CD4-positive, CD25-positive, alpha-beta regulatory T cell (primary cell): Measurements from ENCODE around the gene PPIP5K2. TPM values are rescaled to one million over a fixed set of nuclear protein-coding genes. Genes with fewer than 3 reads are reported as not detected.

Experiments
- ATAC-seq, 2 donors: fragments of 150-1000 bp; cut with Tn5 transposase; one replicate each; pipeline ENCODE4 v1.10.0; 2021; ENCODE audit warnings: low read depth in 2 of 2, moderate number of reproducible peaks in 2 of 2, moderate library complexity in 1 of 2
- DNase-seq, 3 donors: peaks; one replicate each; pipeline versions ENCODE4 v3.0.0 to v3.0.0-alpha.2; 2012 to 2022; ENCODE audit warnings: mixed read lengths in 1 of 3
- H3K27ac ChIP-seq: one replicate; pipeline ENCODE4 v1.7.0; 2013; ENCODE audit warnings: mild to moderate bottlenecking, low read length; ENCODE audit not compliant: insufficient read depth, poor library complexity, severe bottlenecking
- H3K27me3 ChIP-seq: one replicate; pipeline ENCODE4 v1.7.0; 2013; ENCODE audit warnings: low read length; ENCODE audit not compliant: control insufficient read depth, insufficient read depth
- H3K36me3 ChIP-seq: one replicate; pipeline ENCODE4 v1.7.0; 2013; ENCODE audit warnings: mild to moderate bottlenecking, low read length, moderate library complexity; ENCODE audit not compliant: control insufficient read depth, insufficient read depth
- H3K4me1 ChIP-seq: 2 replicates; pipeline ENCODE4 v1.7.0; 2013; ENCODE audit warnings: mild to moderate bottlenecking, low read length; ENCODE audit not compliant: insufficient read depth, control insufficient read depth, poor library complexity, severe bottlenecking
- H3K4me3 ChIP-seq: one replicate; pipeline ENCODE4 v1.7.0; 2013; ENCODE audit warnings: low read depth, mild to moderate bottlenecking, low read length, moderate library complexity
- H3K9me3 ChIP-seq, 2 experiments: 1 replicate in 1 of 2; 2 replicates in 1 of 2; pipeline ENCODE4 v1.7.0; 2013; ENCODE audit warnings: low read length in 2 of 2, mild to moderate bottlenecking in 1 of 2, moderate library complexity in 1 of 2; ENCODE audit not compliant: control insufficient read depth in 2 of 2
- H3K27ac Mint-ChIP-seq, 3 donors: one replicate each; pipeline ENCODE4 v1.8.0; 2020 to 2022; ENCODE audit warnings: mild to moderate bottlenecking in 3 of 3, mixed read lengths in 3 of 3, moderate library complexity in 2 of 3
- H3K27me3 Mint-ChIP-seq: one replicate; pipeline ENCODE4 v1.8.0; 2022; ENCODE audit warnings: mild to moderate bottlenecking, mixed read lengths
- H3K36me3 Mint-ChIP-seq: one replicate; pipeline ENCODE4 v1.8.0; 2020; ENCODE audit warnings: mixed read lengths
- H3K4me1 Mint-ChIP-seq, 4 donors: one replicate each; pipeline ENCODE4 v1.8.0; 2020 to 2022; ENCODE audit warnings: mixed read lengths in 4 of 4, mild to moderate bottlenecking in 1 of 4
- H3K4me3 Mint-ChIP-seq, 4 donors: one replicate each; pipeline ENCODE4 v1.8.0; 2020 to 2022; ENCODE audit warnings: mild to moderate bottlenecking in 4 of 4, mixed read lengths in 4 of 4, moderate library complexity in 3 of 4
- H3K9me3 Mint-ChIP-seq, 7 donors: one replicate each; pipeline ENCODE4 v1.8.0; 2020 to 2022; ENCODE audit warnings: mixed read lengths in 7 of 7, mild to moderate bottlenecking in 3 of 7, moderate library complexity in 2 of 7
- polyA plus RNA-seq, 4 donors: library from polyadenylated mRNA; unstranded; fragments of 300-500 nt; fragmentation: Illumina TruSeq; gene quantifications; one replicate each; pipeline ENCODE4 v1.2.3, GENCODE V29; 2021
- total RNA-seq: library from RNA; stranded (reverse); gene quantifications from one replicate; pipeline ENCODE4 v1.2.3, GENCODE V29; 2022

PPIP5K2 gene
- total and polyA plus RNA-seq, 5 donors from 2014 or later = 23.9 to 47.5 (median 24.3) TPM

DNA sequence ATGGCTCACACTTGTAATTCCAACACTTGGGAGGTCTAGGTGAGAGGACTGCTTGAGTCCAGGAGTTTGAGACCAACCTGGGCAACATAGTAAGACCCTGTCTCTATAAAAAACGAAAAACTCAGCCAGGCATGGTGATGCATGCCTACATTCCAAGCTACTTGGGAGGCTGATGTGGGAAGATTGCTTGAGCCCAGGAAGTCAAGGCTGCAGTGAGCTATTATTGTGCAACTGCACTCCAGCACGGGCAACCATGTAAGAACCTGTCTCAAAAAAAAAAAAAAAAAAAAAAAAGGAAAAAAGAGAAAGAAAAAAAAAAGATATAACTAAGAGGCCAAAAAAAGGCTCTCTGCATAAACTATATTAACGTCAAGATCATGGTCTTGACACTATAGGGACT lies 27.4 kb upstream of the PPIP5K2 start:
- H3K27me3 Mint-ChIP-seq = no peaks in the 10 kb centered on the region
- H3K36me3 Mint-ChIP-seq = peaks cover 46% of the 10 kb centered on the region
- no peak overlapping the region for H3K27ac ChIP-seq
- no peak overlapping the region for H3K4me3 Mint-ChIP-seq
- no peak overlapping the region for H3K27ac Mint-ChIP-seq
- ATAC-seq (no peak), DNase-seq (no peak)
- peaks cover 0 to 2% (median 0%) of the 10 kb centered on the region in 7 donors for H3K9me3 Mint-ChIP-seq
- H3K27me3 ChIP-seq = no peaks in the 10 kb centered on the region
- no peaks in the 10 kb centered on the region for H3K4me1 ChIP-seq
- no peaks in the 10 kb centered on the region for H3K9me3 ChIP-seq
- H3K4me1 Mint-ChIP-seq = peaks cover 0 to 5% (median 2%) of the 10 kb centered on the region in 4 donors
- no peak overlapping the region for H3K4me3 ChIP-seq
- peaks cover 26% of the 10 kb centered on the region for H3K36me3 ChIP-seq

GRCh38 chr5:103093727-103094126 lies 26.4 kb upstream of the PPIP5K2 start:
- H3K4me3 ChIP-seq = no peak overlapping the region
- H3K36me3 ChIP-seq = peaks cover 16% of the 10 kb centered on the region
- H3K27me3 ChIP-seq = no peaks in the 10 kb centered on the region
- peaks cover 46% of the 10 kb centered on the region for H3K36me3 Mint-ChIP-seq
- no peaks in the 10 kb centered on the region for H3K9me3 ChIP-seq
- no peak overlapping the region for H3K27ac Mint-ChIP-seq
- peaks cover 0 to 2% (median 0%) of the 10 kb centered on the region in 7 donors for H3K9me3 Mint-ChIP-seq
- H3K4me1 Mint-ChIP-seq = peaks cover 0 to 5% (median 2%) of the 10 kb centered on the region in 4 donors
- H3K4me3 Mint-ChIP-seq = no peak overlapping the region
- H3K27ac ChIP-seq = no peak overlapping the region
- H3K4me1 ChIP-seq = no peaks in the 10 kb centered on the region
- no peak for DNase-seq
- no peak for ATAC-seq
- H3K27me3 Mint-ChIP-seq = no peaks in the 10 kb centered on the region

- Mint-ChIP-seq H3K27me3 (no peaks in the 10 kb centered on the region), H3K9me3 (peaks cover 0 to 2% (median 0%) of the 10 kb centered on the region in 7 donors), H3K27ac (no peak overlapping the region), H3K4me3 (no peak overlapping the region), H3K36me3 (peaks cover 39% of the 10 kb centered on the region), H3K4me1 (peaks cover 0 to 5% (median 2%) of the 10 kb centered on the region in 4 donors)
- H3K27ac ChIP-seq = no peak overlapping the region
- H3K4me3 ChIP-seq = no peak overlapping the region
- DNase-seq (no peak), ATAC-seq (no peak)
- peaks cover 16% of the 10 kb centered on the region for H3K36me3 ChIP-seq
- no peaks in the 10 kb centered on the region for H3K27me3 ChIP-seq
- H3K9me3 ChIP-seq = no peaks in the 10 kb centered on the region
- H3K4me1 ChIP-seq = no peaks in the 10 kb centered on the region
These were observed 25.4 kb upstream of the PPIP5K2 start for GRCh38 chr5:103094737-103095136.

DNA sequence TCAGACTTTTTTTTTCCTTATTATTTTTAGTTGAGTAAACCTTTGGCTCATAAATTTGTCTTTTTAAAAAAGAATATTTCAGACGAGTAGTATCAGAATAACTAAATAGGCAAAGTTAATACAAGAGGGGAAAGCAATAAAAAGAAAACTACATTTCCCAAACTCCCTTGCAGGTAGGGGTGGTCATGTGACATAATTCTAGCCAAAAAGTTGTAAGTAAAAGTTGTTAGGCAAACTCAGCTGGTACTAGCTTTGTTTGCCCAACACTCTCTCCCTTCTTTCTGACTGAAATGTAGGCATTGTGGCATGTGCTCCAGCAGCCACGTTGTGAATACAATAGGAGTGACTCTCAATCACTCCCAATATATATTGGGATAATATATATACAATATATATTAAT lies 21.1 kb upstream of the PPIP5K2 start:
- peaks cover 22% of the 10 kb centered on the region for H3K36me3 ChIP-seq
- H3K27me3 Mint-ChIP-seq = no peaks in the 10 kb centered on the region
- no peak overlapping the region for H3K4me3 ChIP-seq
- no peak overlapping the region for H3K27ac Mint-ChIP-seq
- H3K9me3 Mint-ChIP-seq = no peaks in the 10 kb centered on the region
- no peak overlapping the region for H3K4me3 Mint-ChIP-seq
- no peaks in the 10 kb centered on the region for H3K27me3 ChIP-seq
- no peak overlapping the region for H3K27ac ChIP-seq
- no peaks in the 10 kb centered on the region for H3K4me1 ChIP-seq
- DNase-seq (peak in 1 of 3 donors; percentile 7), ATAC-seq (no peak)
- H3K9me3 ChIP-seq = no peaks in the 10 kb centered on the region
- peaks cover 29% of the 10 kb centered on the region for H3K36me3 Mint-ChIP-seq
- peaks cover 0 to 5% (median 4%) of the 10 kb centered on the region in 4 donors for H3K4me1 Mint-ChIP-seq

DNA sequence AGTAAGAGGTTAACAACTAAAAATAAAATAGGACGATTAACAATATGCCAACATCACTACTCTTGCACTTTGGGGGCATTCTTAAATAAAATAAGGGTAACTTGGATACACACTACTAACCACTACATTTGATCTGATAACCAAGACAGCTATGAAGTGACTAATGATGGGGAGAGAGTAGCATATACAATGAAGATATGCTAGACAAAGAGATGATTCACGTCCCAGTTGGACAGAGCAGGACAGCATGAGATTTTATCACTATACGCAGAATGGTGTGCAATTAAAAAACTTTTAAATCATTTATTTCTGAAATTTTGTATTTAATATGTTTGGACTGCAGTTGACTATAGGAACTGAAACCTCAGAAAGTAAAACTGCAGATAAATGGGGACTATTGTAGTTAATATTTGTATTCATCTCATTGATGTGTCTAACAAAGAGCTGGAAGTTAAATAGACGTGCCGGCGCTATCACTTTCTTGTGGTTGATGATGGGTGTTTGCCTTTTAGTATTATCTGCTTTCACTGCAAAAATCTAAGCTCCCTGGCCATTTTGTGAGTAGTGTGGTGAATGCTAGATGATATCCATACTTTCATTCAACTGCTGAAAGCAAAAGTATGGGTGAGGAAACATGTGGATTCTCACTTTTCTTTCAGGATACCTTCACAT lies 18.9 kb upstream of the PPIP5K2 start:
- Histone ChIP-seq H3K9me3 (no peaks in the 10 kb centered on the region), H3K4me1 (no peaks in the 10 kb centered on the region), H3K27me3 (no peaks in the 10 kb centered on the region), H3K36me3 (peaks cover 27% of the 10 kb centered on the region), H3K27ac (no peak overlapping the region), H3K4me3 (no peak overlapping the region)
- Mint-ChIP-seq H3K27me3 (no peaks in the 10 kb centered on the region), H3K36me3 (peaks cover 30% of the 10 kb centered on the region), H3K27ac (peak overlapping the region in 1 of 3 donors; percentile 71), H3K9me3 (no peaks in the 10 kb centered on the region), H3K4me3 (no peak overlapping the region), H3K4me1 (peaks cover 0 to 5% (median 4%) of the 10 kb centered on the region in 4 donors)
- ATAC-seq (no peak), DNase-seq (no peak)

- no peak overlapping the region for H3K27ac ChIP-seq
- Mint-ChIP-seq H3K27me3 (no peaks in the 10 kb centered on the region), H3K4me3 (no peak overlapping the region), H3K36me3 (peaks cover 27% of the 10 kb centered on the region), H3K4me1 (peaks cover 0 to 5% (median 3%) of the 10 kb centered on the region in 4 donors), H3K9me3 (no peaks in the 10 kb centered on the region), H3K27ac (no peak overlapping the region)
- no peak overlapping the region for H3K4me3 ChIP-seq
- H3K9me3 ChIP-seq = no peaks in the 10 kb centered on the region
- ATAC-seq = no peak
- no peaks in the 10 kb centered on the region for H3K4me1 ChIP-seq
- H3K27me3 ChIP-seq = no peaks in the 10 kb centered on the region
- DNase-seq = no peak
- peaks cover 24% of the 10 kb centered on the region for H3K36me3 ChIP-seq
These were observed 17.9 kb upstream of the PPIP5K2 start for GRCh38 chr5:103102234-103102633.

GRCh38 chr5:103108086-103108485 lies 12.0 kb upstream of the PPIP5K2 start:
- DNase-seq = no peak
- Mint-ChIP-seq H3K4me1 (peaks cover 21 to 39% (median 35%) of the 10 kb centered on the region in 4 donors), H3K9me3 (peaks cover 0 to 3% (median 0%) of the 10 kb centered on the region in 7 donors), H3K27me3 (no peaks in the 10 kb centered on the region), H3K4me3 (no peak overlapping the region), H3K27ac (no peak overlapping the region), H3K36me3 (peaks cover 23% of the 10 kb centered on the region)
- Histone ChIP-seq H3K27ac (no peak overlapping the region), H3K4me3 (no peak overlapping the region), H3K27me3 (no peaks in the 10 kb centered on the region), H3K9me3 (no peaks in the 10 kb centered on the region), H3K36me3 (peaks cover 18% of the 10 kb centered on the region), H3K4me1 (peaks cover 13% of the 10 kb centered on the region)
- no peak for ATAC-seq

DNA sequence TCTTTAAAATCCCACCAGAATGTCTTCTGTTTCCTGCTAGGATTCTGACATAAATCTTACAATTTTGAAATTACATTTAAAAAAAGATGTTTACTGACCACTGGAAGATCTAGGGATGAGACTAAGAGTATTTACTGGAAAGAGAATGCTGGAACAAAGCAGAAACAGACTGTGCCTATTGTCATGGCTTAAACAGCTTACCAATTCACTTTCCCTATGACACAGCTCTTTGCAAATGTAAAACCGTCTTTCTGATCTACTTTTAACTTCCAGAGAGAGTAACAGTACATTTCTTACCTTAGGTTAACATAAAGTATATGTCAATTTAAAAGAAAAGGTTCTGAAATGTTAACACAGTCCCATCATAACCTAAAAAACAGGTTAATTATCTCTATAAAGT lies 10.8 kb upstream of the PPIP5K2 start:
- no peak overlapping the region for H3K27ac ChIP-seq
- Mint-ChIP-seq H3K27ac (no peak overlapping the region), H3K4me1 (peaks cover 24 to 43% (median 39%) of the 10 kb centered on the region in 4 donors), H3K27me3 (no peaks in the 10 kb centered on the region), H3K36me3 (peaks cover 22% of the 10 kb centered on the region), H3K9me3 (peaks cover 0 to 3% (median 0%) of the 10 kb centered on the region in 7 donors), H3K4me3 (no peak overlapping the region)
- no peak for ATAC-seq
- H3K4me3 ChIP-seq = no peak overlapping the region
- DNase-seq = no peak
- H3K27me3 ChIP-seq = no peaks in the 10 kb centered on the region
- H3K36me3 ChIP-seq = peaks cover 17% of the 10 kb centered on the region
- peaks cover 13% of the 10 kb centered on the region for H3K4me1 ChIP-seq
- H3K9me3 ChIP-seq = no peaks in the 10 kb centered on the region
